IMR-90 (cell line): ENCODE data around the gene SPECC1L. TPM values are rescaled to one million over a fixed set of nuclear protein-coding genes. Genes with fewer than 3 reads are reported as not detected.

Source experiments
- ATAC-seq: fragments of 200-7000 bp; cut with Tn5 transposase; 2 replicates; pipeline ENCODE4 v1.9.1; 2020; ENCODE audit warnings: low read depth, mild to moderate bottlenecking, moderate library complexity
- BruUV-seq: library from RNA; stranded (reverse); fragments of 400-500 nt; replicated peaks from 2 replicates; lab custom pipeline; 2021; lab: Mats Ljungman, UMichigan
- CTCF ChIA-PET: fragments of 300-600 bp; formaldehyde crosslinking; extraction: SDS; loops from one replicate; lab custom pipeline; 2021; ENCODE audit warnings: antibody characterized with exemption; lab: Yijun Ruan, JAX
- POLR2A ChIA-PET: fragments of 300-600 bp; sonication (Branson Sonifier 250); formaldehyde crosslinking; loops from one replicate; lab custom pipeline; 2022; ENCODE audit warnings: antibody characterized with exemption; ENCODE audit not compliant: unreplicated experiment; lab: Charles Lee
- DNase-seq: peaks from one replicate; pipeline ENCODE4 v3.0.0; 2013
- H2AFZ ChIP-seq: replicated peaks from 2 replicates; pipeline ENCODE3; 2013; ENCODE audit warnings: low read length, mild to moderate bottlenecking; ENCODE audit not compliant: poor library complexity
- H2AK5ac ChIP-seq: 2 replicates; pipeline ENCODE4 v1.6.1; 2013; ENCODE audit warnings: low read depth, low read length, inconsistent platforms
- H2AK9ac ChIP-seq: replicated peaks from 2 replicates; pipeline ENCODE3; 2013; ENCODE audit warnings: mild to moderate bottlenecking, low read depth, low read length, moderate library complexity; ENCODE audit not compliant: poor library complexity
- H2BK120ac ChIP-seq: 2 replicates; pipeline ENCODE4 v1.6.1; 2013; ENCODE audit warnings: low read depth, low read length, inconsistent platforms
- H2BK15ac ChIP-seq: 3 replicates; pipeline ENCODE4 v1.6.1; 2013; ENCODE audit warnings: low read depth, low read length, inconsistent platforms
- H2BK20ac ChIP-seq: 2 replicates; pipeline ENCODE4 v1.6.1; 2013; ENCODE audit warnings: low read depth, mild to moderate bottlenecking, inconsistent platforms, low read length, moderate library complexity
- H2BK5ac ChIP-seq: 2 replicates; pipeline ENCODE4 v1.6.1; 2013; ENCODE audit warnings: mild to moderate bottlenecking, low read depth, low read length, inconsistent platforms; ENCODE audit not compliant: poor library complexity, severe bottlenecking
- H3K14ac ChIP-seq: replicated peaks from 2 replicates; pipeline ENCODE4 v1.6.1; 2013; ENCODE audit warnings: low read depth, low read length, inconsistent platforms
- H3K18ac ChIP-seq: 2 replicates; pipeline ENCODE4 v1.6.1; 2013; ENCODE audit warnings: low read depth, low read length, control low read depth
- H3K23ac ChIP-seq: 2 replicates; pipeline ENCODE4 v1.6.1; 2013; ENCODE audit warnings: low read depth, low read length, inconsistent platforms
- H3K27ac ChIP-seq: 2 replicates; pipeline ENCODE4 v1.5.1; 2013; ENCODE audit warnings: mild to moderate bottlenecking, control low read depth, low read length; ENCODE audit not compliant: insufficient read depth
- H3K27me3 ChIP-seq: 2 replicates; pipeline ENCODE4 v1.6.1; 2013; ENCODE audit warnings: low read length; ENCODE audit not compliant: control insufficient read depth, insufficient read depth
- H3K36me3 ChIP-seq: 2 replicates; pipeline ENCODE4 v1.6.1; 2013; ENCODE audit warnings: low read length, mixed read lengths; ENCODE audit not compliant: control insufficient read depth, insufficient read depth
- H3K4ac ChIP-seq: 2 replicates; pipeline ENCODE4 v1.6.1; 2013; ENCODE audit warnings: low read depth, low read length, inconsistent platforms
- H3K4me1 ChIP-seq: 2 replicates; pipeline ENCODE4 v1.6.1; 2013; ENCODE audit warnings: low read length, mixed read lengths; ENCODE audit not compliant: control insufficient read depth, insufficient read depth
- H3K4me2 ChIP-seq: 2 replicates; pipeline ENCODE4 v1.6.1; 2013; ENCODE audit warnings: low read depth, mild to moderate bottlenecking, control low read depth, low read length, moderate library complexity
- H3K4me3 ChIP-seq: 2 replicates; pipeline ENCODE4 v1.5.1; 2013; ENCODE audit warnings: low read depth, mild to moderate bottlenecking, control low read depth, low read length, moderate library complexity; ENCODE audit not compliant: insufficient read depth
- H3K56ac ChIP-seq: 2 replicates; pipeline ENCODE4 v1.6.1; 2013; ENCODE audit warnings: low read length, inconsistent platforms; ENCODE audit not compliant: insufficient read depth; ENCODE audit errors: extremely low read depth
- H3K79me1 ChIP-seq, 2 experiments: 2 replicates each; pipeline ENCODE4 v1.6.1; 2013; ENCODE audit warnings: low read length in 2 of 2, inconsistent platforms in 1 of 2, low read depth in 1 of 2
- H3K9ac ChIP-seq: 2 replicates; pipeline ENCODE4 v1.6.1; 2013; ENCODE audit warnings: low read depth, low read length, control low read depth
- H3K9me1 ChIP-seq: 2 replicates; pipeline ENCODE4 v1.6.1; 2013; ENCODE audit warnings: low read length, inconsistent platforms; ENCODE audit not compliant: insufficient read depth
- H3K9me3 ChIP-seq: 2 replicates; pipeline ENCODE4 v1.6.1; 2013; ENCODE audit warnings: low read length; ENCODE audit not compliant: control insufficient read depth, insufficient read depth
- H4K20me1 ChIP-seq: 2 replicates; pipeline ENCODE4 v1.6.1; 2013; ENCODE audit warnings: low read length, inconsistent platforms; ENCODE audit not compliant: insufficient read depth
- H4K5ac ChIP-seq: 2 replicates; pipeline ENCODE4 v1.6.1; 2013; ENCODE audit warnings: mild to moderate bottlenecking, low read depth, low read length, control low read depth
- H4K8ac ChIP-seq, 2 experiments: 2 replicates each; pipeline ENCODE4 v1.6.1; 2013; ENCODE audit warnings: low read depth in 2 of 2, low read length in 2 of 2, control low read depth in 1 of 2, inconsistent platforms in 1 of 2
- H4K91ac ChIP-seq: 2 replicates; pipeline ENCODE4 v1.6.1; 2013; ENCODE audit warnings: low read depth, low read length, inconsistent platforms; ENCODE audit not compliant: insufficient read depth
- CEBPB ChIP-seq: IDR thresholded peaks from 2 replicates; pipeline ENCODE4 v1.6.1; 2012; ENCODE audit warnings: low read depth, low read length, improper control_type of control experiment
- CHD1 ChIP-seq: IDR thresholded peaks from 2 replicates; pipeline ENCODE4 v1.6.1; 2012; ENCODE audit warnings: low read depth, low read length, improper control_type of control experiment
- MAZ ChIP-seq: IDR thresholded peaks from 2 replicates; pipeline ENCODE4 v1.6.1; 2012; ENCODE audit warnings: low read depth, mild to moderate bottlenecking, low read length, improper control_type of control experiment, moderate library complexity, borderline replicate concordance
- MXI1 ChIP-seq: IDR thresholded peaks from 2 replicates; pipeline ENCODE4 v1.6.1; 2012; ENCODE audit warnings: low read depth, mild to moderate bottlenecking, low read length, moderate library complexity, borderline replicate concordance
- NFE2L2 ChIP-seq: fragments of 150-350 bp; IDR thresholded peaks from 2 replicates; pipeline ENCODE4 v1.6.1; 2016; ENCODE audit warnings: low read depth, mild to moderate bottlenecking, low read length
- dilution Hi-C: fragments of 300-500 bp; cut with HindIII; formaldehyde crosslinking; loops from one replicate; pipeline ENCODE4 v1.14.3; 2018; ENCODE audit warnings: low sequenced_read_pairs; ENCODE audit not compliant: unreplicated experiment
- in situ Hi-C: fragments of 300-500 bp; cut with MboI; formaldehyde crosslinking; loops from 3 replicates; pipeline ENCODE4 v1.14.3; 2019; ENCODE audit warnings: low sequenced_read_pairs, inconsistent platforms, mixed read lengths
- intact Hi-C: fragments of 100-400 bp; cut with micrococcal nuclease; formaldehyde crosslinking; loops from 2 replicates; pipeline ENCODE4 v1.10.0; 2022
- polyA plus RNA-seq, 3 experiments: library from polyadenylated mRNA; depleted of rRNA; stranded (reverse); fragments of >200 nt; gene quantifications; 2 replicates each; pipeline ENCODE4 v1.2.3, GENCODE V29; 2012; ENCODE audit warnings: low replicate concordance in 1 of 3
- total RNA-seq: library from RNA; depleted of rRNA; stranded (reverse); fragments of >200 nt; gene quantifications from 2 replicates; pipeline ENCODE4 v1.2.3, GENCODE V29; 2012
- TF ChIP-seq, protein P1 (sequence below): fragments of 150-350 bp; IDR thresholded peaks from 2 replicates; pipeline ENCODE4 v1.6.1; 2017; ENCODE audit warnings: mild to moderate bottlenecking, antibody characterized with exemption, low read length, low read depth

The SPECC1L gene
- total and polyA plus RNA-seq, 2 of the 4 experiments (the other 2 are of a cell fraction): 18.7 to 44.1 TPM

DNA sequence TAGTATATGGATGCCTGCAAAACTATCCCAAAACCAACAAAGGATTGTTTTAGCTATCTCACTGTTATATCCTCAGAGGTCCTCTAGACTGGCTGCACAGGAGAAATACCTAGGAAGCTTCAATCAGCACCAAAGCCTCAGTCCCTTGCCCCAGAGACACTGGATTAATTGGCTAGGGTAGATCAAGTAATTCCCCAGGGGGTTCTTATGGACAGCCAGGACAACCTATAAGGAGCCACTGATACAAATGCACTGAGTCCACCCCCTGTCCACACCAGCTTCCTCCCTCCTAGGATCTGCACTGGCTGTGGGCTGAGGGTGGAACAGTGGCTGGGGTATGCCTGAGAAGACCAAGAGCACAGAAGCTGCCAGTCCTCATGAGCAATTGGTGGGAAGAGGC is 173.0 kb downstream of the SPECC1L start:
- H4K91ac ChIP-seq: no peak overlapping the region
- dilution Hi-C loops (no loop called here), in situ Hi-C loops (no loop called here), intact Hi-C loops (no loop called here)
- no peak overlapping the region for H3K23ac ChIP-seq
- H3K4me2 ChIP-seq: no peak overlapping the region
- H2BK120ac ChIP-seq: no peak overlapping the region
- no peak overlapping the region for H2AK5ac ChIP-seq
- ChIA-PET POLR2A (no interaction called here), CTCF (interaction anchor here (1.1 to 1.2 kb wide), 2 partner anchors 20 to 61 kb away, joined by 3 to 4 read pairs; no protein-coding TSS in a partner anchor)
- no peak overlapping the region for H3K14ac ChIP-seq
- H3K27ac ChIP-seq: no peak overlapping the region
- H3K4me3 ChIP-seq: no peak overlapping the region
- no peak overlapping the region for H3K56ac ChIP-seq
- H3K36me3 ChIP-seq: no peaks in the 10 kb centered on the region
- H2AK9ac ChIP-seq: no peak overlapping the region
- BruUV-seq: no TSS peak
- no peak overlapping the region for H3K4ac ChIP-seq
- 0 out of 2 replicates have a peak, but pooled peaks cover 3% of the 10 kb centered on the region for H3K9me1 ChIP-seq
- H3K4me1 ChIP-seq: peaks cover 6% of the 10 kb centered on the region
- no peak overlapping the region for H3K9ac ChIP-seq
- H4K5ac ChIP-seq: no peak overlapping the region
- no peak overlapping the region for H2BK5ac ChIP-seq
- no peak overlapping the region for H2BK15ac ChIP-seq
- no peak overlapping the region for H2AFZ ChIP-seq
- H2BK20ac ChIP-seq: no peak overlapping the region
- no peaks in the 10 kb centered on the region for H4K20me1 ChIP-seq
- DNase-seq: no peak
- no peaks in the 10 kb centered on the region for H3K79me1 ChIP-seq
- H3K18ac ChIP-seq: no peak overlapping the region
- H3K9me3 ChIP-seq: no peaks in the 10 kb centered on the region
- TF ChIP-seq MXI1 (no peak), CEBPB (no peak), MAZ (no peak), CHD1 (no peak), NFE2L2 (no peak)
- TF ChIP-seq, protein P1, sequence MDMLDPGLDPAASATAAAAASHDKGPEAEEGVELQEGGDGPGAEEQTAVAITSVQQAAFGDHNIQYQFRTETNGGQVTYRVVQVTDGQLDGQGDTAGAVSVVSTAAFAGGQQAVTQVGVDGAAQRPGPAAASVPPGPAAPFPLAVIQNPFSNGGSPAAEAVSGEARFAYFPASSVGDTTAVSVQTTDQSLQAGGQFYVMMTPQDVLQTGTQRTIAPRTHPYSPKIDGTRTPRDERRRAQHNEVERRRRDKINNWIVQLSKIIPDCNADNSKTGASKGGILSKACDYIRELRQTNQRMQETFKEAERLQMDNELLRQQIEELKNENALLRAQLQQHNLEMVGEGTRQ: no peak
- peaks cover 5% of the 10 kb centered on the region for H3K27me3 ChIP-seq
- no peak for ATAC-seq
- no peak overlapping the region for H4K8ac ChIP-seq
